Upper lobe of right lung (tissue), 1 donor: ENCODE results near the gene DPP4. TPM values are rescaled to one million over a fixed set of nuclear protein-coding genes. Genes with fewer than 3 reads are reported as not detected.
A peak's percentile ranks its signal among the peaks of the same experiment; 100 is the strongest.

ENCODE experiments used
- ATAC-seq: fragments of 200-7000 bp; cut with Tn5 transposase; one replicate; pipeline ENCODE4 v1.9.1; 2020; ENCODE audit warnings: mild to moderate bottlenecking, moderate library complexity
- DNase-seq: peaks from one replicate; pipeline ENCODE4 v3.0.0-alpha.2; 2020
- H3K27ac ChIP-seq: fragments of 200-600 bp; one replicate; pipeline ENCODE4 v1.8.0; 2022
- H3K27me3 ChIP-seq: fragments of 200-600 bp; one replicate; pipeline ENCODE4 v1.8.0; 2022; ENCODE audit warnings: mild to moderate bottlenecking
- H3K36me3 ChIP-seq: fragments of 200-600 bp; one replicate; pipeline ENCODE4 v1.8.0; 2022
- H3K4me1 ChIP-seq: fragments of 200-600 bp; one replicate; pipeline ENCODE4 v1.8.0; 2022
- H3K4me3 ChIP-seq: fragments of 200-600 bp; one replicate; pipeline ENCODE4 v1.8.0; 2022; ENCODE audit warnings: mild to moderate bottlenecking
- H3K9me3 ChIP-seq: fragments of 200-600 bp; one replicate; pipeline ENCODE4 v1.8.0; 2022
- intact Hi-C: fragments of 100-400 bp; cut with DNase I; formaldehyde crosslinking; loops from one replicate; pipeline ENCODE4 v1.11.0; 2022
- total RNA-seq: library from RNA; stranded (reverse); fragmentation: NEBNext Ultra II Directional; extraction: Animal tissue kit (Norgen Biotek cat#: 25700); gene quantifications from one replicate; pipeline ENCODE4 v1.2.1, GENCODE V29; 2021
- TF ChIP-seq, protein P1 (sequence below): fragments of 200-600 bp; IDR thresholded peaks from one replicate; pipeline ENCODE4 v1.8.0; 2022; ENCODE audit warnings: antibody characterized with exemption
- donor health status: DM: no; HTN: yes; CAD: no; lungs with severe emphysema.

The DPP4 gene
- total RNA-seq, 1 donor from 2014 or later: 30.7 TPM

- DNase-seq (no peak), ATAC-seq (no peak)
- H3K4me1 ChIP-seq: no peaks in the 10 kb centered on the region
- TF ChIP-seq, protein P1, sequence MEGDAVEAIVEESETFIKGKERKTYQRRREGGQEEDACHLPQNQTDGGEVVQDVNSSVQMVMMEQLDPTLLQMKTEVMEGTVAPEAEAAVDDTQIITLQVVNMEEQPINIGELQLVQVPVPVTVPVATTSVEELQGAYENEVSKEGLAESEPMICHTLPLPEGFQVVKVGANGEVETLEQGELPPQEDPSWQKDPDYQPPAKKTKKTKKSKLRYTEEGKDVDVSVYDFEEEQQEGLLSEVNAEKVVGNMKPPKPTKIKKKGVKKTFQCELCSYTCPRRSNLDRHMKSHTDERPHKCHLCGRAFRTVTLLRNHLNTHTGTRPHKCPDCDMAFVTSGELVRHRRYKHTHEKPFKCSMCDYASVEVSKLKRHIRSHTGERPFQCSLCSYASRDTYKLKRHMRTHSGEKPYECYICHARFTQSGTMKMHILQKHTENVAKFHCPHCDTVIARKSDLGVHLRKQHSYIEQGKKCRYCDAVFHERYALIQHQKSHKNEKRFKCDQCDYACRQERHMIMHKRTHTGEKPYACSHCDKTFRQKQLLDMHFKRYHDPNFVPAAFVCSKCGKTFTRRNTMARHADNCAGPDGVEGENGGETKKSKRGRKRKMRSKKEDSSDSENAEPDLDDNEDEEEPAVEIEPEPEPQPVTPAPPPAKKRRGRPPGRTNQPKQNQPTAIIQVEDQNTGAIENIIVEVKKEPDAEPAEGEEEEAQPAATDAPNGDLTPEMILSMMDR: no peak
- no peak overlapping the region for H3K4me3 ChIP-seq
- H3K36me3 ChIP-seq: no peaks in the 10 kb centered on the region
- no peak overlapping the region for H3K27ac ChIP-seq
- no peaks in the 10 kb centered on the region for H3K27me3 ChIP-seq
- intact Hi-C loops: no loop called here
- no peaks in the 10 kb centered on the region for H3K9me3 ChIP-seq
These were observed 10.5 kb upstream of the DPP4 start for GRCh38 chr2:162084536-162084935.

DNA sequence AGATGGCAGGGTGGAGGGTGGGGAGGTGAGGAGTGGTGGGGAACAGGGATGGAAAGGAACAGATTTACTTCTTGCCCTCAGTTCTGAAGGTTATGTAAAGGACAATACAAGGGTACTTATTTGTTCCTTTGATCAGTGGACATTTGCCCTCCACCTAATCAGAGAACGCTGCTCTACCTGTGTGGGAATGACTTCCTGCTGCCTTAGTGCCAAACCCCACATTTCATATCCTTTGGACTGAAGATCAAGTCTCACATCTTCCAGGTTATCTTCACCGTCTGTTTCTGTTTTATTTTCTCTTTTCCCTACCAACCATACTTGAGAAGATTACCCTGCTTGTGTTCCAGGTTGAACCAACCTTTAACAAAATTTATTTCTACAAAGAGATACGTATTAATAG, 8.7 kb upstream of the DPP4 start:
- TF ChIP-seq, protein P1: no peak
- H3K27me3 ChIP-seq: no peaks in the 10 kb centered on the region
- no peaks in the 10 kb centered on the region for H3K4me1 ChIP-seq
- ATAC-seq: no peak
- intact Hi-C loops: no loop called here
- H3K4me3 ChIP-seq: no peak overlapping the region
- peaks cover 6% of the 10 kb centered on the region for H3K9me3 ChIP-seq
- no peak for DNase-seq
- no peaks in the 10 kb centered on the region for H3K36me3 ChIP-seq
- no peak overlapping the region for H3K27ac ChIP-seq

GRCh38 chr2:162082036-162082435, 8.0 kb upstream of the DPP4 start:
- intact Hi-C loops: no loop called here

DNA sequence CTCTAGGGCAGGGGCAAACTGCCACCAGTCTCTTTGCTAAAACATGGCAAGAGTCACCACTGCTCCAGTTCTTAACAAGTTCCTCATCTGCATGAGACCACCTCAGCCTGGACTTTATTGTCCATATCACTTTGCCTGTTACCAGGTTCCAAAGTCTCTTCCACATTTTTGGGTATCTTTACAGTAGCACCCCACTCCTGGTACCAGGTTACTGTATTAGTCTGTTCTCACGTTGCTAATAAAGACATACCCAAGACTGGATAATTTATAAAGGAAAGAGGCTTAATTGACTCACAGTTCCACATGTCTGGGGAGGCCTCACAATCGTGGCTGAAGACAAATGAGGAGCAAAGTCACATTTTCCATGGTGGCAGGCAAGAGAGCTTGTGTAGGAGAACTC, 5.5 kb upstream of the DPP4 start:
- ATAC-seq (no peak), DNase-seq (no peak)
- Histone ChIP-seq H3K27me3 (no peaks in the 10 kb centered on the region), H3K9me3 (peaks cover 6% of the 10 kb centered on the region), H3K27ac (no peak overlapping the region), H3K36me3 (no peaks in the 10 kb centered on the region), H3K4me3 (no peak overlapping the region), H3K4me1 (peaks cover 10% of the 10 kb centered on the region)
- intact Hi-C loops: no loop called here
- TF ChIP-seq, protein P1: no peak

More at GRCh38 chr2:162082036-162082435, 8.0 kb upstream of the DPP4 start:
- Histone ChIP-seq H3K9me3 (peaks cover 6% of the 10 kb centered on the region), H3K36me3 (no peaks in the 10 kb centered on the region), H3K27ac (no peak overlapping the region), H3K4me1 (no peaks in the 10 kb centered on the region), H3K27me3 (no peaks in the 10 kb centered on the region), H3K4me3 (no peak overlapping the region)
- no peak for ATAC-seq
- TF ChIP-seq, protein P1: no peak
- DNase-seq: no peak

- Histone ChIP-seq H3K36me3 (no peaks in the 10 kb centered on the region), H3K9me3 (peaks cover 6% of the 10 kb centered on the region), H3K27me3 (no peaks in the 10 kb centered on the region), H3K27ac (no peak overlapping the region), H3K4me1 (peaks cover 13% of the 10 kb centered on the region), H3K4me3 (no peak overlapping the region)
- no peak for DNase-seq
- TF ChIP-seq, protein P1: no peak
- intact Hi-C loops: no loop called here
- peak; percentile 13 for ATAC-seq
These were observed 1.7 kb upstream of the DPP4 start for GRCh38 chr2:162075689-162076132.
